Measurements from ENCODE around the gene ADRA1B. TPM values are rescaled to one million over a fixed set of nuclear protein-coding genes. Genes with fewer than 3 reads are reported as not detected.

ADRA1B gene
- total RNA-seq, 2 experiments from 2014 or later, result not detected

- Mint-ChIP-seq H3K4me3 (no peak overlapping the region), H3K27me3 (peaks cover 27% of the 10 kb centered on the region), H3K27ac (no peak overlapping the region), H3K4me1 (ENCODE audit: low read depth) (peaks cover 12% of the 10 kb centered on the region), H3K36me3 (ENCODE audit: low read depth) (no peaks in the 10 kb centered on the region), H3K9me3 (no peaks in the 10 kb centered on the region)
- POLR2A ChIA-PET, result no interaction called here
- TF ChIP-seq, protein P1, sequence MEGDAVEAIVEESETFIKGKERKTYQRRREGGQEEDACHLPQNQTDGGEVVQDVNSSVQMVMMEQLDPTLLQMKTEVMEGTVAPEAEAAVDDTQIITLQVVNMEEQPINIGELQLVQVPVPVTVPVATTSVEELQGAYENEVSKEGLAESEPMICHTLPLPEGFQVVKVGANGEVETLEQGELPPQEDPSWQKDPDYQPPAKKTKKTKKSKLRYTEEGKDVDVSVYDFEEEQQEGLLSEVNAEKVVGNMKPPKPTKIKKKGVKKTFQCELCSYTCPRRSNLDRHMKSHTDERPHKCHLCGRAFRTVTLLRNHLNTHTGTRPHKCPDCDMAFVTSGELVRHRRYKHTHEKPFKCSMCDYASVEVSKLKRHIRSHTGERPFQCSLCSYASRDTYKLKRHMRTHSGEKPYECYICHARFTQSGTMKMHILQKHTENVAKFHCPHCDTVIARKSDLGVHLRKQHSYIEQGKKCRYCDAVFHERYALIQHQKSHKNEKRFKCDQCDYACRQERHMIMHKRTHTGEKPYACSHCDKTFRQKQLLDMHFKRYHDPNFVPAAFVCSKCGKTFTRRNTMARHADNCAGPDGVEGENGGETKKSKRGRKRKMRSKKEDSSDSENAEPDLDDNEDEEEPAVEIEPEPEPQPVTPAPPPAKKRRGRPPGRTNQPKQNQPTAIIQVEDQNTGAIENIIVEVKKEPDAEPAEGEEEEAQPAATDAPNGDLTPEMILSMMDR (IDR thresholded peaks at IDR 0.05), result no peak
- Histone ChIP-seq H3K4me3 (ENCODE audit: low read length) (no peak overlapping the region), H3K27ac (ENCODE audit: low read depth in 1 of 2, low read length in 2 of 2) (no peak overlapping the region), H3K9me3 (ENCODE audit: control insufficient read depth in 1 of 2, insufficient read depth in 1 of 2, low read length in 2 of 2) (no peaks in the 10 kb centered on the region), H3K27me3 (ENCODE audit: control insufficient read depth in 1 of 2, insufficient read depth in 2 of 2, low read length in 2 of 2) (peaks cover 0 to 2% of the 10 kb centered on the region in 2 experiments), H3K36me3 (ENCODE audit: insufficient read depth, low read length) (no peaks in the 10 kb centered on the region), H3K4me1 (ENCODE audit: insufficient read depth, low read length) (no peaks in the 10 kb centered on the region)
- DNase-seq (no peak), ATAC-seq (ENCODE audit: poor library complexity) (no peak)
- intact Hi-C loops (cut with DNase I, micrococcal nuclease), result no loop called here
- CTCF ChIA-PET, result no interaction called here
Observed at GRCh38 chr5:159907689-159908590, 8.3 kb upstream of the ADRA1B start.

DNA sequence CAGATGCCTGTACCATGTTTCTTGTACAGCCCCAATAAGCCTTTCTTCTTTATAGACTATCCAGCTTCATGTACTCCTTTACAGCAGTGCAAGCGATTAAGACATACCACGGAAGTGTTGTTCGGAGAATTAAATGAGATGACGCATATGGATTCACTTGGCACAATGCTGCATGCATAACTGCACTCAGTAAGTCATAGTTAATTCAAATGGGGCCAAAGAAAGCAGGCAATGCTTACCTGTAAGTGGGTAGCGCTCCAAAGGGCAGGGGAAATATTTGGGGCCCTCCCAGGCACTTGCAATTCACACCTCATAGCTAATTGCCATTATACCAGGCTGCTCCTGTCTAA is 7.7 kb upstream of the ADRA1B start:
- ChIA-PET CTCF (no interaction called here), POLR2A (no interaction called here)

DNA sequence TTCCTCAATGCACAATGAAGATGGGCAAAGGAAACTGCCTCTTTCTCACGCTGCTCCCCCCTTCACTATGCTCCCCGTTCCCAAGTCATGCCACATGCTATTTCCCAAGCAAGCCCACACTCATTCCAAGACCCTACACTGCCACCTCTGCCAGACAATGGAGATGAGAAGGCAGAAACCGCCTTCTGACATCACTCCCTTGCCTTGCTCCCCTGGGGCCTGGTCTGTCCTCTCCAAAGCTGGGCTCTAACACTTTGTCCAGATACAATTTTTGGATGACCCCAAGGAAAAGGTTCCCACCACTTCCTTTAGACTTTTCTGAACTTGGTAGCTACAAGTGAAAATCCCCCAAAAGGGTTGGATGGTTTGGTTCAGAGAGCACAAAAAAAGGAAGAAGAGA is 7.2 kb upstream of the ADRA1B start:
- no peaks in the 10 kb centered on the region for H3K36me3 Mint-ChIP-seq (ENCODE audit: low read depth)
- H3K4me3 Mint-ChIP-seq, result no peak overlapping the region
- DNase-seq, result no peak
- ChIA-PET POLR2A (no interaction called here), CTCF (no interaction called here)
- H3K27me3 Mint-ChIP-seq, result peaks cover 36% of the 10 kb centered on the region
- peaks cover 12% of the 10 kb centered on the region for H3K4me1 Mint-ChIP-seq (ENCODE audit: low read depth)
- H3K27me3 ChIP-seq (ENCODE audit: control insufficient read depth in 1 of 2, insufficient read depth in 2 of 2, low read length in 2 of 2), result peaks cover 2 to 11% of the 10 kb centered on the region in 2 experiments
- TF ChIP-seq, protein P1 (IDR thresholded peaks at IDR 0.05), result no peak
- no peak overlapping the region for H3K27ac Mint-ChIP-seq
- H3K9me3 ChIP-seq (ENCODE audit: control insufficient read depth in 1 of 2, insufficient read depth in 1 of 2, low read length in 2 of 2), result no peaks in the 10 kb centered on the region
- no peaks in the 10 kb centered on the region for H3K36me3 ChIP-seq (ENCODE audit: insufficient read depth, low read length)
- no peaks in the 10 kb centered on the region for H3K4me1 ChIP-seq (ENCODE audit: insufficient read depth, low read length)
- no peak overlapping the region for H3K4me3 ChIP-seq (ENCODE audit: low read length)
- H3K9me3 Mint-ChIP-seq, result no peaks in the 10 kb centered on the region
- no peak for ATAC-seq (ENCODE audit: poor library complexity)
- intact Hi-C loops (cut with DNase I, micrococcal nuclease), result no loop called here
- H3K27ac ChIP-seq (ENCODE audit: low read depth in 1 of 2, low read length in 2 of 2), result no peak overlapping the region

More for the DNA sequence above, 7.7 kb upstream of the ADRA1B start:
- intact Hi-C loops (cut with DNase I, micrococcal nuclease), result no loop called here
- Histone ChIP-seq H3K36me3 (ENCODE audit: insufficient read depth, low read length) (no peaks in the 10 kb centered on the region), H3K9me3 (ENCODE audit: control insufficient read depth in 1 of 2, insufficient read depth in 1 of 2, low read length in 2 of 2) (no peaks in the 10 kb centered on the region), H3K27me3 (ENCODE audit: control insufficient read depth in 1 of 2, insufficient read depth in 2 of 2, low read length in 2 of 2) (peaks cover 2 to 6% of the 10 kb centered on the region in 2 experiments), H3K4me1 (ENCODE audit: insufficient read depth, low read length) (no peaks in the 10 kb centered on the region), H3K27ac (ENCODE audit: low read depth in 1 of 2, low read length in 2 of 2) (no peak overlapping the region), H3K4me3 (ENCODE audit: low read length) (no peak overlapping the region)
- DNase-seq, result no peak
- H3K27me3 Mint-ChIP-seq, result peaks cover 30% of the 10 kb centered on the region
- H3K4me3 Mint-ChIP-seq, result no peak overlapping the region
- H3K9me3 Mint-ChIP-seq, result no peaks in the 10 kb centered on the region
- no peaks in the 10 kb centered on the region for H3K36me3 Mint-ChIP-seq (ENCODE audit: low read depth)
- ATAC-seq (ENCODE audit: poor library complexity), result no peak
- no peak overlapping the region for H3K27ac Mint-ChIP-seq
- TF ChIP-seq, protein P1 (IDR thresholded peaks at IDR 0.05), result no peak
- peaks cover 12% of the 10 kb centered on the region for H3K4me1 Mint-ChIP-seq (ENCODE audit: low read depth)
